Measurements from ENCODE around the gene CDON. TPM values are rescaled to one million over a fixed set of nuclear protein-coding genes. Genes with fewer than 3 reads are reported as not detected.

CDON gene
- polyA plus RNA-seq, 3 donors, result 0.01 TPM; not detected in 2

DNA sequence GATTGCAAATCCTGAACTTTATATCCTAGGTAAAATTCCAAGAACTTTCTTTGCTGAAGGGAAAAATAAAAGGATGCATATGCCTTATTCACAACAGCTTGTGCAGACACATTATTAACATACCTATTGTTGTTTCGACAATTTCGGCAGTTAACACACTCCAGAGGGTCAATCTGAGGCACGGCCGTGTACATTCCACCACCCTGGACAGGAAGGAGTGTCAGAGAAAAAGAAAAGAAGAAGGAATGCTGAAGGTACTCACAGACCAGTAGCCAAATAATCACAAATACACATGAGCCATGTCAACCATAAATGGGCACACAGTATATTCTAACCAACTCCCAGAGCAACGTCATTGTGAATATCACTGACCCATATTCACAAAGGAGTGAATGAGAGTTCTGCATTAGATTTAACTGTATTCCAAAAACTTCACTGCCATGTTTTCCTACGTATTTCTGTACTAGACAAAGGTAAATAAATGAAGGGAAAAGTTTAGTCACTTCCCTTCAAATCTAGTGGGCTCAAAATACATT is 84.4 kb downstream of the CDON start:
- Histone ChIP-seq H3K4me1 (ENCODE audit: control insufficient read depth in 1 of 2, insufficient read depth in 2 of 2, low read length in 2 of 2) (no peaks in the 10 kb centered on the region), H3K4me2 (replicated peaks; ENCODE audit: extremely low read depth, low read length, poor library complexity, severe bottlenecking) (no peak overlapping the region), H3K9ac (ENCODE audit: insufficient read depth, low read length, poor library complexity, severe bottlenecking) (no peak overlapping the region), H3K27me3 (ENCODE audit: control insufficient read depth in 2 of 2, insufficient read depth in 2 of 2, low read length in 2 of 2) (no peaks in the 10 kb centered on the region), H3K36me3 (replicated peaks in 1 of 2; ENCODE audit: control insufficient read depth in 1 of 2, insufficient read depth in 2 of 2, low read length in 2 of 2) (no peaks in the 10 kb centered on the region), H3K27ac (ENCODE audit: low read depth in 1 of 2, low read length in 2 of 2) (no peak overlapping the region), H2AFZ (ENCODE audit: insufficient read depth, low read depth, low read length, poor library complexity, severe bottlenecking) (no peak overlapping the region), H3K4me3 (replicated peaks in 1 of 3; ENCODE audit: low read depth in 2 of 3, low read length in 3 of 3) (no peak overlapping the region), H3K9me3 (replicated peaks in 1 of 2; ENCODE audit: control insufficient read depth in 1 of 2, insufficient read depth in 1 of 2, low read length in 2 of 2) (no peaks in the 10 kb centered on the region), H3K79me2 (ENCODE audit: insufficient read depth, low read length) (no peaks in the 10 kb centered on the region), H4K20me1 (ENCODE audit: insufficient read depth, low read length) (no peaks in the 10 kb centered on the region)
- intact Hi-C loops (cut with micrococcal nuclease), result no loop called here
- Mint-ChIP-seq H3K27ac (no peak overlapping the region), H3K4me1 (peaks cover 8% of the 10 kb centered on the region), H3K4me3 (no peak overlapping the region), H3K27me3 (ENCODE audit: low read depth in 3 of 3) (peaks cover 0 to 8% (median 1%) of the 10 kb centered on the region in 3 donors), H3K36me3 (no peaks in the 10 kb centered on the region), H3K9me3 (no peaks in the 10 kb centered on the region)
- WGBS (ENCODE audit: insufficient coverage), result no CpG with 5 or more reads among the region's 6 CpGs
- DNase-seq, result no peak
- TF ChIP-seq, protein P1, sequence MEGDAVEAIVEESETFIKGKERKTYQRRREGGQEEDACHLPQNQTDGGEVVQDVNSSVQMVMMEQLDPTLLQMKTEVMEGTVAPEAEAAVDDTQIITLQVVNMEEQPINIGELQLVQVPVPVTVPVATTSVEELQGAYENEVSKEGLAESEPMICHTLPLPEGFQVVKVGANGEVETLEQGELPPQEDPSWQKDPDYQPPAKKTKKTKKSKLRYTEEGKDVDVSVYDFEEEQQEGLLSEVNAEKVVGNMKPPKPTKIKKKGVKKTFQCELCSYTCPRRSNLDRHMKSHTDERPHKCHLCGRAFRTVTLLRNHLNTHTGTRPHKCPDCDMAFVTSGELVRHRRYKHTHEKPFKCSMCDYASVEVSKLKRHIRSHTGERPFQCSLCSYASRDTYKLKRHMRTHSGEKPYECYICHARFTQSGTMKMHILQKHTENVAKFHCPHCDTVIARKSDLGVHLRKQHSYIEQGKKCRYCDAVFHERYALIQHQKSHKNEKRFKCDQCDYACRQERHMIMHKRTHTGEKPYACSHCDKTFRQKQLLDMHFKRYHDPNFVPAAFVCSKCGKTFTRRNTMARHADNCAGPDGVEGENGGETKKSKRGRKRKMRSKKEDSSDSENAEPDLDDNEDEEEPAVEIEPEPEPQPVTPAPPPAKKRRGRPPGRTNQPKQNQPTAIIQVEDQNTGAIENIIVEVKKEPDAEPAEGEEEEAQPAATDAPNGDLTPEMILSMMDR (IDR thresholded peaks at IDR 0.05), result no peak

DNA sequence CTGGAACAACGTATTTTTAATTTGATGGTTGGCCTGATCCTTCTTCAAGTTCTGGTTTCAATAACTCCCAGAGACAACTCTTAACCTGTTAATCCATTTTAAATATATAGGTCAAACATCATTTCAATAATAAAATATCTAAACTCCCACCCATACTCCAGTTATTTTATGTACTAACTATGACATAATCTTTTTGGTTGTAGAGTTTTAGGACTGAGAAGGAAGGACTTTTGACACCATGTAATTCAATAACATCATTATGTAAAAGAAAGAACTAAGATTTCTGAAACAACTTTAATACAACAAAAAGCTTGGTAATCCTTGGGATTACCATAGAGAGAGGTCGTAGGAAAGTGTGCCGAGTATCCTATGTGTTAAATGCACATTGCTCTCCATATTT is 85.3 kb downstream of the CDON start:
- H4K20me1 ChIP-seq (ENCODE audit: insufficient read depth, low read length), result no peaks in the 10 kb centered on the region
- H3K4me3 ChIP-seq (replicated peaks in 1 of 3; ENCODE audit: low read depth in 2 of 3, low read length in 3 of 3), result no peak overlapping the region
- no peak overlapping the region for H3K27ac Mint-ChIP-seq
- H3K9me3 Mint-ChIP-seq, result no peaks in the 10 kb centered on the region
- no peak for DNase-seq
- no CpG with 5 or more reads among the region's 3 CpGs for WGBS (ENCODE audit: insufficient coverage)
- no peaks in the 10 kb centered on the region for H3K4me1 Mint-ChIP-seq
- intact Hi-C loops (cut with micrococcal nuclease), result no loop called here
- H3K27me3 Mint-ChIP-seq (ENCODE audit: low read depth in 3 of 3), result peaks cover 0 to 6% (median 5%) of the 10 kb centered on the region in 3 donors
- H3K4me3 Mint-ChIP-seq, result no peak overlapping the region
- H3K27me3 ChIP-seq (ENCODE audit: control insufficient read depth in 2 of 2, insufficient read depth in 2 of 2, low read length in 2 of 2), result no peaks in the 10 kb centered on the region
- H3K27ac ChIP-seq (ENCODE audit: low read depth in 1 of 2, low read length in 2 of 2), result no peak overlapping the region
- H3K9ac ChIP-seq (ENCODE audit: insufficient read depth, low read length, poor library complexity, severe bottlenecking), result no peak overlapping the region
- no peaks in the 10 kb centered on the region for H3K36me3 ChIP-seq (replicated peaks in 1 of 2; ENCODE audit: control insufficient read depth in 1 of 2, insufficient read depth in 2 of 2, low read length in 2 of 2)
- H3K4me1 ChIP-seq (ENCODE audit: control insufficient read depth in 1 of 2, insufficient read depth in 2 of 2, low read length in 2 of 2), result no peaks in the 10 kb centered on the region
- H3K79me2 ChIP-seq (ENCODE audit: insufficient read depth, low read length), result no peaks in the 10 kb centered on the region
- H3K4me2 ChIP-seq (replicated peaks; ENCODE audit: extremely low read depth, low read length, poor library complexity, severe bottlenecking), result no peak overlapping the region
- H3K36me3 Mint-ChIP-seq, result no peaks in the 10 kb centered on the region
- H3K9me3 ChIP-seq (replicated peaks in 1 of 2; ENCODE audit: control insufficient read depth in 1 of 2, insufficient read depth in 1 of 2, low read length in 2 of 2), result no peaks in the 10 kb centered on the region
- no peak overlapping the region for H2AFZ ChIP-seq (ENCODE audit: insufficient read depth, low read depth, low read length, poor library complexity, severe bottlenecking)
- TF ChIP-seq, protein P1 (IDR thresholded peaks at IDR 0.05), result no peak

Measured in CD14-positive monocyte (primary cell).